ENCODE data around the gene MED10. TPM values are rescaled to one million over a fixed set of nuclear protein-coding genes. Genes with fewer than 3 reads are reported as not detected.

MED10 gene
- total RNA-seq, 3 donors from 2014 or later, result 24.7 to 44.9 (median 27.2) TPM

GRCh38 chr5:6343951-6344592 is 34.3 kb downstream of the MED10 start:
- DNase-seq, result no peak

GRCh38 chr5:6342689-6343315 is 35.5 kb downstream of the MED10 start:
- no peak overlapping the region for H3K4me3 ChIP-seq
- H3K9me3 ChIP-seq, result no peaks in the 10 kb centered on the region
- H3K36me3 ChIP-seq (ENCODE audit: low read depth), result no peaks in the 10 kb centered on the region
- no peaks in the 10 kb centered on the region for H3K4me1 ChIP-seq (ENCODE audit: low read depth)
- no peak for ATAC-seq
- DNase-seq, result no peak
- TF ChIP-seq CTCF (IDR thresholded peaks at IDR 0.05), result no peak
- intact Hi-C loops (cut with DNase I, micrococcal nuclease), result no loop called here

More at GRCh38 chr5:6343951-6344592, 34.3 kb downstream of the MED10 start:
- intact Hi-C loops (cut with DNase I, micrococcal nuclease), result no loop called here
- Histone ChIP-seq H3K4me1 (ENCODE audit: low read depth) (no peaks in the 10 kb centered on the region), H3K9me3 (no peaks in the 10 kb centered on the region), H3K36me3 (ENCODE audit: low read depth) (no peaks in the 10 kb centered on the region), H3K4me3 (no peak overlapping the region)
- TF ChIP-seq CTCF (IDR thresholded peaks at IDR 0.05), result no peak
- ATAC-seq, result no peak

GRCh38 chr5:6340100-6340499 is 38.2 kb downstream of the MED10 start:
- Histone ChIP-seq H3K4me1 (ENCODE audit: low read depth) (no peaks in the 10 kb centered on the region), H3K36me3 (ENCODE audit: low read depth) (no peaks in the 10 kb centered on the region), H3K4me3 (no peak overlapping the region), H3K9me3 (no peaks in the 10 kb centered on the region)
- no peak for DNase-seq
- TF ChIP-seq CTCF (IDR thresholded peaks at IDR 0.05), result no peak
- intact Hi-C loops (cut with DNase I, micrococcal nuclease), result no loop called here
- ATAC-seq, result no peak

GRCh38 chr5:6338871-6339270 is 39.5 kb downstream of the MED10 start:
- intact Hi-C loops (cut with DNase I, micrococcal nuclease), result no loop called here
- TF ChIP-seq CTCF (IDR thresholded peaks at IDR 0.05), result no peak
- no peaks in the 10 kb centered on the region for H3K4me1 ChIP-seq (ENCODE audit: low read depth)
- H3K36me3 ChIP-seq (ENCODE audit: low read depth), result no peaks in the 10 kb centered on the region
- ATAC-seq (no peak), DNase-seq (no peak)
- no peaks in the 10 kb centered on the region for H3K9me3 ChIP-seq
- no peak overlapping the region for H3K4me3 ChIP-seq

- Histone ChIP-seq H3K36me3 (ENCODE audit: low read depth) (no peaks in the 10 kb centered on the region), H3K4me3 (no peak overlapping the region), H3K4me1 (ENCODE audit: low read depth) (no peaks in the 10 kb centered on the region), H3K9me3 (no peaks in the 10 kb centered on the region)
- intact Hi-C loops (cut with DNase I, micrococcal nuclease), result no loop called here
- no peak for DNase-seq
- TF ChIP-seq CTCF (IDR thresholded peaks at IDR 0.05), result no peak
- no peak for ATAC-seq
Measured at GRCh38 chr5:6338135-6338534, 40.2 kb downstream of the MED10 start.
